Body of pancreas (tissue), 4 donors: ENCODE results near the gene WNK1. TPM values are rescaled to one million over a fixed set of nuclear protein-coding genes. Genes with fewer than 3 reads are reported as not detected.

Experiments used
- ATAC-seq: fragments of 150-250 bp; one replicate; pipeline ENCODE4 v1.9.1; 2016
- DNase-seq, 4 donors: peaks; one replicate each; pipeline ENCODE4 v3.0.0-alpha.2; 2019
- H3K27ac ChIP-seq, 4 donors: fragments of 200-600 bp; sonication (generic); 1 replicate in 3 of 4; 2 replicates in 1 of 4; pipeline versions ENCODE4 v1.5.1 to v1.6.1; 2016 to 2019; ENCODE audit warnings: mild to moderate bottlenecking in 1 of 4, mixed read lengths in 1 of 4, moderate library complexity in 1 of 4
- H3K27me3 ChIP-seq, 2 donors: fragments of 200-600 bp; sonication (generic); one replicate each; pipeline ENCODE4 v1.6.0; 2016; ENCODE audit warnings: mild to moderate bottlenecking in 1 of 2
- H3K36me3 ChIP-seq, 2 donors: fragments of 200-600 bp; sonication (generic); replicated peaks in 1 of 2; 2 replicates each; pipeline ENCODE4 v1.5.1; 2016; ENCODE audit warnings: low read depth in 2 of 2; ENCODE audit not compliant: insufficient read depth in 1 of 2
- H3K4me1 ChIP-seq: fragments of 200-600 bp; sonication (generic); one replicate; pipeline ENCODE4 v1.6.0; 2016
- H3K4me3 ChIP-seq, 2 donors: fragments of 200-600 bp; sonication (generic); 1 replicate in 1 of 2; 2 replicates in 1 of 2; pipeline ENCODE4 v1.5.1; 2016 to 2019
- H3K9me3 ChIP-seq, 3 donors: fragments of 200-600 bp; sonication (generic); 1 replicate in 2 of 3; 2 replicates in 1 of 3; pipeline ENCODE4 v1.5.1; 2016
- POLR2A ChIP-seq, 3 donors: fragments of 450-650 bp; IDR thresholded peaks; one replicate each; pipeline ENCODE4 v1.6.1; 2016; ENCODE audit warnings: antibody characterized with exemption in 3 of 3, mild to moderate bottlenecking in 2 of 3
- WGBS, 2 donors: methylation state at CpG; one replicate each; pipeline ENCODE4 v1.1.5; 2017; 5-methylcytosine and 5-hydroxymethylcytosine counted together
- intact Hi-C: fragments of 100-400 bp; cut with DNase I; formaldehyde crosslinking; loops from one replicate; pipeline ENCODE4 v1.15.1; 2023
- total RNA-seq, 2 donors: library from RNA; depleted of rRNA; stranded (reverse); fragments of >200 nt; gene quantifications; one replicate each; pipeline ENCODE4 v1.1.0, GENCODE V29; 2016
- TF ChIP-seq, protein P1 (sequence below), 7 experiments: fragments of 450-650 bp in 4 of 7; fragments of 200-600 bp in 3 of 7; sonication (generic) in 3 of 7; IDR thresholded peaks; one replicate each; pipeline ENCODE4 v1.5.1; 2016 to 2019; ENCODE audit warnings: antibody characterized with exemption in 7 of 7

The WNK1 gene
- total RNA-seq, 2 donors from 2014 or later = 56.6 to 96.6 TPM

DNA sequence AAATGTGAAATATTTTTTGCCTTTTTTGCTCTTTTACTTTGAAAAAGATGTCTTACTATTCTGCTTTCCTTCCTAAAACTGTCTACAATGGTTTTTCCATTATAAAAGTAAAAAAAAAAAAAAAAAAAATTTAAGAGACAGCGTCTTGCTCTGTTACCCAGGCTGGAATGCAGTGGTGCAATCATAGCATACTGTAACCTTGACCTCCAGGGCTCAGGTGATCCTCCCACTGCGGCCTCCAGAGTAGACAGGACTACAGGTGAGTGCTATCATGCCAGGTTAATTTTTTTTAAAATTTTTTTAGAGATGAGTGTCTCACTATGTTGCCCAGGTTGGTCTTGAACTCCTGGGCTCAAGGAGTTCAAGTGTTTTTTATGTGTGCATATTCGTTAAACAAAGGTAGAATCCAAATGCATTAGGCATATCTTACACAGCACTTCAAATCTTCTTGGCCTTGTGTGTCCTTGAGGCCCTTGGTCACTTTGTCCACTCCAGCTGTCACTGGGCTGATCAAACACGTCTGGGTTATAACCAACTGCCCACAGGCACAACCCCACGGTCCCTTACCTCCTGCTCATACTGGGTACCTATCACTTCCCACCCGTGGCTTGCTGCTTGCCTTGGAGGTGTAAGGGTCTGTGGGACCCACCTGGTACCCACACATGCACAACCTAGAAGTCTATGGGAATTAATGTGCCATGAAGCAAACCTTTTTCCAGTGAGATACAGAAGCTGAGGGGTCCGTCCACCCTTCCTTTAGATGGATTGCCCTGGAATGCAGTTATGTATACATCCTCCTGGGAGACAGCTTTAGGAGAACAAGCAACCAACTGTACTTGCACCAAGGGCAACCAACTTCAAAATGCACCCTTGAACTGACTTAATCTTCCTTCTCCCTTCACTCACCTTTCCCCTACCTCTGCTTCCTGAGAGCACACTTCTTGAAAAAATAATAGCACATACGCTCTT is 184.3 kb downstream of the WNK1 start:
- ATAC-seq (no peak), DNase-seq (no peak)
- Histone ChIP-seq H3K27me3 (no peaks in the 10 kb centered on the region), H3K27ac (no peak overlapping the region), H3K9me3 (no peaks in the 10 kb centered on the region), H3K36me3 (peaks cover 0 to 2% of the 10 kb centered on the region in 2 donors), H3K4me3 (no peak overlapping the region), H3K4me1 (no peaks in the 10 kb centered on the region)
- intact Hi-C loops = no loop called here
- TF ChIP-seq, protein P1, sequence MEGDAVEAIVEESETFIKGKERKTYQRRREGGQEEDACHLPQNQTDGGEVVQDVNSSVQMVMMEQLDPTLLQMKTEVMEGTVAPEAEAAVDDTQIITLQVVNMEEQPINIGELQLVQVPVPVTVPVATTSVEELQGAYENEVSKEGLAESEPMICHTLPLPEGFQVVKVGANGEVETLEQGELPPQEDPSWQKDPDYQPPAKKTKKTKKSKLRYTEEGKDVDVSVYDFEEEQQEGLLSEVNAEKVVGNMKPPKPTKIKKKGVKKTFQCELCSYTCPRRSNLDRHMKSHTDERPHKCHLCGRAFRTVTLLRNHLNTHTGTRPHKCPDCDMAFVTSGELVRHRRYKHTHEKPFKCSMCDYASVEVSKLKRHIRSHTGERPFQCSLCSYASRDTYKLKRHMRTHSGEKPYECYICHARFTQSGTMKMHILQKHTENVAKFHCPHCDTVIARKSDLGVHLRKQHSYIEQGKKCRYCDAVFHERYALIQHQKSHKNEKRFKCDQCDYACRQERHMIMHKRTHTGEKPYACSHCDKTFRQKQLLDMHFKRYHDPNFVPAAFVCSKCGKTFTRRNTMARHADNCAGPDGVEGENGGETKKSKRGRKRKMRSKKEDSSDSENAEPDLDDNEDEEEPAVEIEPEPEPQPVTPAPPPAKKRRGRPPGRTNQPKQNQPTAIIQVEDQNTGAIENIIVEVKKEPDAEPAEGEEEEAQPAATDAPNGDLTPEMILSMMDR (IDR thresholded peaks at IDR 0.05) = no peak
- no peak for TF ChIP-seq POLR2A (IDR thresholded peaks at IDR 0.05)
- WGBS, 2 donors = 75 to 82% methylated on average over 8 of the region's 8 CpGs

DNA sequence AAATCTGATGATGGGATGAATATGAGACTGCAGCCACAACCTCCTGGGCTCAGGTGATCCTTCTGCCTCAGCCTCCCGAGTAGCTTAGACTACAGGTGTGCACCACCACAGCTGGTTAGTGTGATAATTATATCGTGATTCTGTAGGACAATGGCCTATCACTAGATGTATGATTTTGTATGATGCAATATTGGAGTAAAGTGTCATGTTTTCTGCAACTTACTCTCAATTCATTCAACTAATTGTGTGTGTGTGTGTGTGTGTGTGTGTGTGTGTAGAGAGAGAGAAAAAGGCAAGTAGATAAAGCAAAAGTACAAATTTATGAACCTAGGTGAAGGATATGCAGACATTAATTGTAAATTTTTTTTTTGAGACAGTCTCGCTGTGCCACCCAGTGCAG is 186.4 kb downstream of the WNK1 start:
- Histone ChIP-seq H3K36me3 (peaks cover 0 to 2% of the 10 kb centered on the region in 2 donors), H3K9me3 (no peaks in the 10 kb centered on the region), H3K4me3 (no peak overlapping the region), H3K27ac (no peak overlapping the region), H3K27me3 (no peaks in the 10 kb centered on the region), H3K4me1 (no peaks in the 10 kb centered on the region)
- intact Hi-C loops = no loop called here
- WGBS, 2 donors = 78 to 80% methylated on average over 3 of the region's 3 CpGs
- ATAC-seq (no peak), DNase-seq (no peak)
- TF ChIP-seq, protein P1 (IDR thresholded peaks at IDR 0.05) = no peak
- no peak for TF ChIP-seq POLR2A (IDR thresholded peaks at IDR 0.05)

DNA sequence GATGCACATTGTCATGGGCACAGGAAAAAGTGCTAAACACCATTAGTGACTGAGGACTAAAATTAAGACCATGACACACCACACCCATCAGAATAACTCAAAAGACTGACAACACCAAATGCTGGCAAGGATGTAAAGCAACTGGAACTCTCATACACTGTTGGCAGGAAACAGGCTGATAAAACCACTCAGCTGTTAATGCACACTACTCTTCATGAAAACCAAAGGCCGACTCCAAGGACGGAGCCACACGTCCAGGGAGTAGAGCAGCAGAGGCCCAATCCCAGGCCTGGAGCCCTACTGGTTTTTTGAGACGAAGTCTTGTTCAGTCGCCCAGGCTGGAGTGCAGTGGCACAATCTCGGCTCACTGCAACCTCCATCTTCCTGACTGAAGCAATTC is 190.7 kb downstream of the WNK1 start:
- Histone ChIP-seq H3K4me1 (peaks cover 6% of the 10 kb centered on the region), H3K9me3 (no peaks in the 10 kb centered on the region), H3K27ac (no peak overlapping the region), H3K36me3 (peaks cover 0 to 2% of the 10 kb centered on the region in 2 donors), H3K27me3 (no peaks in the 10 kb centered on the region), H3K4me3 (no peak overlapping the region)
- intact Hi-C loops = no loop called here
- DNase-seq (no peak), ATAC-seq (no peak)
- no peak for TF ChIP-seq POLR2A (IDR thresholded peaks at IDR 0.05)
- TF ChIP-seq, protein P1 (IDR thresholded peaks at IDR 0.05) = no peak
- WGBS, 2 donors = 79 to 93% methylated on average over 6 of the region's 6 CpGs

DNA sequence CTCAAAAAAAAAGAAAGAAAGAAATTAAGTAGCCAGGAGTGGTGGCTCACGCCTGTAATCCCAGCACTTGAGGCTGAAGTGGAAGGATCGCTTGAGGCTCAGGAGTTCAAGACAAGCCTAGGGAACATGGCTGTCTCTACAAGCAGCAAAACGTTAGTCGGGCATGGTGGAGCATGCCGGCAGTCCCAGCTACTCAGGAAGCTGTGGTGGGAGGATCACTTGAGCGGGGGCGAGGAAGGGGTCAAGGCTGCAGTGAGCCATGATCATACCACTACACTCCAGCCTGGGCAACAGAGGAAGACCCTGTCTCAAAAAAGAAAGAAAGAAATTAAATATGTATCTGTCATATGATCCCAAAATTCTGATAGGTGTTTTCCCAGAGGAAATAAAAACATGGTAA is 191.8 kb downstream of the WNK1 start:
- no peaks in the 10 kb centered on the region for H3K27me3 ChIP-seq
- no peak overlapping the region for H3K4me3 ChIP-seq
- TF ChIP-seq, protein P1 (IDR thresholded peaks at IDR 0.05) = no peak
- TF ChIP-seq POLR2A (IDR thresholded peaks at IDR 0.05) = no peak
- H3K36me3 ChIP-seq = peaks cover 0 to 2% of the 10 kb centered on the region in 2 donors
- no peak overlapping the region for H3K27ac ChIP-seq
- intact Hi-C loops = no loop called here
- H3K9me3 ChIP-seq = no peaks in the 10 kb centered on the region
- ATAC-seq (no peak), DNase-seq (no peak)
- peaks cover 12% of the 10 kb centered on the region for H3K4me1 ChIP-seq
- 78 to 81% methylated on average over 7 of the region's 7 CpGs for WGBS, 2 donors
